ENCODE results near the gene EBLN2. TPM values are rescaled to one million over a fixed set of nuclear protein-coding genes. Genes with fewer than 3 reads are reported as not detected.

Gene EBLN2
- total RNA-seq, 1 experiment from 2014 or later = 6.9 TPM

DNA sequence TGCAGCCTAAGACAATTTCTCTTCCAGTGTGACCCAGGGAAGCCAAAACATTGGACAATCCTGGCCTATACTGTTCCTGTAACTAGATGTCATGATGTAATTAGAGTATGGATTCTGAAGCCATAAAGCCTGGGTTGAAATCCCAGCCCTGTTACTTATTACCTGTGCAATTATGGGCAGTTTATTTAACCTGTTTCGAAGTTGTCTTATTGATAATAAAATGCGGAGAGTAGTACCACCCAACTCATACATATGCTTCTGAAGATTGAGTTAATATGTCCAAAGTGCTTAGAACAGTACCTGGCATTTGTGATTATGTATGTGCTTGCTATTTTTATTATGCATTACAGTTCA, 34.7 kb upstream of the EBLN2 start:
- ChIA-PET POLR2A (no interaction called here), CTCF (no interaction called here)
- BruUV-seq (replicated peaks) = no TSS peak
- peaks cover 25% of the 10 kb centered on the region for H3K4me1 Mint-ChIP-seq (ENCODE audit: low read depth, unreplicated experiment)
- no peaks in the 10 kb centered on the region; the same call in 1 of the 2 replicates for H3K36me3 ChIP-seq (ENCODE audit: control insufficient read depth, insufficient read depth, low read length)
- DNase-seq = no peak
- H3K4me1 ChIP-seq = peaks cover 27% of the 10 kb centered on the region
- H3K4me3 ChIP-seq (ENCODE audit: low read depth, low read length) = no peak overlapping the region
- H3K9me3 ChIP-seq = no peaks in the 10 kb centered on the region
- H3K27ac Mint-ChIP-seq (ENCODE audit: unreplicated experiment) = no peak overlapping the region
- peaks cover 31% of the 10 kb centered on the region for H3K36me3 Mint-ChIP-seq (ENCODE audit: insufficient read depth, unreplicated experiment)
- H3K27me3 ChIP-seq (replicated peaks; ENCODE audit: control insufficient read depth, insufficient read depth, low read length) = no peaks in the 10 kb centered on the region
- no peak overlapping the region for H3K4me3 Mint-ChIP-seq (ENCODE audit: unreplicated experiment)
- H3K27me3 Mint-ChIP-seq (ENCODE audit: insufficient read depth, unreplicated experiment) = no peaks in the 10 kb centered on the region
- H3K9me3 Mint-ChIP-seq (ENCODE audit: unreplicated experiment) = no peaks in the 10 kb centered on the region
- intact Hi-C loops (cut with micrococcal nuclease; ENCODE audit: unreplicated experiment) = no loop called here
- TF ChIP-seq, protein P1, sequence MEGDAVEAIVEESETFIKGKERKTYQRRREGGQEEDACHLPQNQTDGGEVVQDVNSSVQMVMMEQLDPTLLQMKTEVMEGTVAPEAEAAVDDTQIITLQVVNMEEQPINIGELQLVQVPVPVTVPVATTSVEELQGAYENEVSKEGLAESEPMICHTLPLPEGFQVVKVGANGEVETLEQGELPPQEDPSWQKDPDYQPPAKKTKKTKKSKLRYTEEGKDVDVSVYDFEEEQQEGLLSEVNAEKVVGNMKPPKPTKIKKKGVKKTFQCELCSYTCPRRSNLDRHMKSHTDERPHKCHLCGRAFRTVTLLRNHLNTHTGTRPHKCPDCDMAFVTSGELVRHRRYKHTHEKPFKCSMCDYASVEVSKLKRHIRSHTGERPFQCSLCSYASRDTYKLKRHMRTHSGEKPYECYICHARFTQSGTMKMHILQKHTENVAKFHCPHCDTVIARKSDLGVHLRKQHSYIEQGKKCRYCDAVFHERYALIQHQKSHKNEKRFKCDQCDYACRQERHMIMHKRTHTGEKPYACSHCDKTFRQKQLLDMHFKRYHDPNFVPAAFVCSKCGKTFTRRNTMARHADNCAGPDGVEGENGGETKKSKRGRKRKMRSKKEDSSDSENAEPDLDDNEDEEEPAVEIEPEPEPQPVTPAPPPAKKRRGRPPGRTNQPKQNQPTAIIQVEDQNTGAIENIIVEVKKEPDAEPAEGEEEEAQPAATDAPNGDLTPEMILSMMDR (IDR thresholded peaks at IDR 0.05; ENCODE audit: insufficient read depth in 1 of 2, low read depth in 1 of 2, low read length in 1 of 2, severe bottlenecking in 1 of 2, unreplicated experiment in 1 of 2) = no peak

DNA sequence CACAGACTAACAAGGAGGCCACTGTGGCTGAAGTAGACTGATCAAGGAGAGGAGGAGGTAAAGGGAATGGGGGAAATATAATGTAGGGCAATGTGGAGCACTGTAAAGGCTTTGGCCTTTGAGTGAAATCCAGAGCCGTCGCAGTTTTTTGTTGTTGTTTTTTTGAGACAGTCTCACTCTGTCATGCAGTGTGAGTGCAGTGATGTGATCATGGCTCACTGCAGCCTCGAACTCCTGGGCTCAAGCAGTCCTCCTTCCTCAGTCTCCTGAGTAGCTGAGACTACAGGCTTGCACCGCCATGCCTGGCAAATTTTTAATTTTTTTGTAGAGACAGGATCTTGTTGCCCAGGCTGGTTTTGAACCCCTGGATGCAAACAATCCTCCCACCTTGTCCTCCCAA, 32.7 kb upstream of the EBLN2 start:
- Histone ChIP-seq H3K4me1 (peaks cover 23% of the 10 kb centered on the region), H3K36me3 (ENCODE audit: control insufficient read depth, insufficient read depth, low read length) (no peaks in the 10 kb centered on the region; the same call in 1 of the 2 replicates), H3K27me3 (replicated peaks; ENCODE audit: control insufficient read depth, insufficient read depth, low read length) (no peaks in the 10 kb centered on the region), H3K4me3 (ENCODE audit: low read depth, low read length) (no peak overlapping the region), H3K9me3 (no peaks in the 10 kb centered on the region)
- H3K27me3 Mint-ChIP-seq (ENCODE audit: insufficient read depth, unreplicated experiment) = no peaks in the 10 kb centered on the region
- DNase-seq = no peak
- POLR2A ChIA-PET = no interaction called here
- H3K4me3 Mint-ChIP-seq (ENCODE audit: unreplicated experiment) = no peak overlapping the region
- intact Hi-C loops (cut with micrococcal nuclease; ENCODE audit: unreplicated experiment) = no loop called here
- CTCF ChIA-PET = no interaction called here
- H3K9me3 Mint-ChIP-seq (ENCODE audit: unreplicated experiment) = no peaks in the 10 kb centered on the region
- BruUV-seq (replicated peaks) = no TSS peak
- H3K4me1 Mint-ChIP-seq (ENCODE audit: low read depth, unreplicated experiment) = peaks cover 25% of the 10 kb centered on the region
- TF ChIP-seq, protein P1 (IDR thresholded peaks at IDR 0.05; ENCODE audit: insufficient read depth in 1 of 2, low read depth in 1 of 2, low read length in 1 of 2, severe bottlenecking in 1 of 2, unreplicated experiment in 1 of 2) = no peak
- H3K27ac Mint-ChIP-seq (ENCODE audit: unreplicated experiment) = no peak overlapping the region
- peaks cover 28% of the 10 kb centered on the region for H3K36me3 Mint-ChIP-seq (ENCODE audit: insufficient read depth, unreplicated experiment)

DNA sequence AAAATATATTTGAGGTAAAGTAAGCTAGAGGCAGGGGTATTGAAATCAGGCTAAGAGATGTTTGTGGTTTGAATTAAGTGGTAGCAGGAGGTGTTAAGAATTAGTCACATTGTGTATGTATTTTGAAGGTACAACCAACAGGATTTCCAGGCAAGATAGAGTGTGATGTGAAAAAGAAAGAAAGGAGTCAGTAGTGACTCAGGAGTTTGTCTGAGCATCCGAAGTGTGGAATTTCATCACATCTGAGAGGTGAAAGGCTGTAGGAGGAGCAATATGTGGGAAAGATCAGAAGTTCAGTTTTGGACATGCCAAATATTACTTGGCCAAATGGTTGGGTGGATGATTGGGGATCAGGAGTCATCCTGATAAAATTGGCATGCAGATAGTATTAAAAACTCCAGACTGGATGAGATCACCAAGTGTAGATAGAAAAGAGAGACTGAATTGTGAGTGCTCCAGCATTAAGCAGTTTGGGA, 32.1 kb upstream of the EBLN2 start:
- Mint-ChIP-seq H3K4me1 (ENCODE audit: low read depth, unreplicated experiment) (peaks cover 21% of the 10 kb centered on the region), H3K9me3 (ENCODE audit: unreplicated experiment) (no peaks in the 10 kb centered on the region), H3K4me3 (ENCODE audit: unreplicated experiment) (no peak overlapping the region), H3K27ac (ENCODE audit: unreplicated experiment) (no peak overlapping the region), H3K27me3 (ENCODE audit: insufficient read depth, unreplicated experiment) (no peaks in the 10 kb centered on the region), H3K36me3 (ENCODE audit: insufficient read depth, unreplicated experiment) (peaks cover 30% of the 10 kb centered on the region)
- Histone ChIP-seq H3K4me3 (ENCODE audit: low read depth, low read length) (no peak overlapping the region), H3K27me3 (replicated peaks; ENCODE audit: control insufficient read depth, insufficient read depth, low read length) (no peaks in the 10 kb centered on the region), H3K9me3 (no peaks in the 10 kb centered on the region), H3K36me3 (ENCODE audit: control insufficient read depth, insufficient read depth, low read length) (no peaks in the 10 kb centered on the region; the same call in 1 of the 2 replicates), H3K4me1 (peaks cover 19% of the 10 kb centered on the region)
- no TSS peak for BruUV-seq (replicated peaks)
- DNase-seq = no peak
- intact Hi-C loops (cut with micrococcal nuclease; ENCODE audit: unreplicated experiment) = no loop called here
- ChIA-PET POLR2A (no interaction called here), CTCF (no interaction called here)
- TF ChIP-seq, protein P1 (IDR thresholded peaks at IDR 0.05; ENCODE audit: insufficient read depth in 1 of 2, low read depth in 1 of 2, low read length in 1 of 2, severe bottlenecking in 1 of 2, unreplicated experiment in 1 of 2) = no peak

Measured in Caco-2 (cell line).